HG03342 (cell line): ENCODE data around the gene STK35.

Experiments
- ATAC-seq: cut with Tn5 transposase; IDR thresholded peaks from one replicate; pipeline ENCODE4 v1.9.1; 2021; ENCODE audit warnings: mild to moderate bottlenecking, moderate library complexity; ENCODE audit not compliant: unreplicated experiment

The STK35 gene

DNA sequence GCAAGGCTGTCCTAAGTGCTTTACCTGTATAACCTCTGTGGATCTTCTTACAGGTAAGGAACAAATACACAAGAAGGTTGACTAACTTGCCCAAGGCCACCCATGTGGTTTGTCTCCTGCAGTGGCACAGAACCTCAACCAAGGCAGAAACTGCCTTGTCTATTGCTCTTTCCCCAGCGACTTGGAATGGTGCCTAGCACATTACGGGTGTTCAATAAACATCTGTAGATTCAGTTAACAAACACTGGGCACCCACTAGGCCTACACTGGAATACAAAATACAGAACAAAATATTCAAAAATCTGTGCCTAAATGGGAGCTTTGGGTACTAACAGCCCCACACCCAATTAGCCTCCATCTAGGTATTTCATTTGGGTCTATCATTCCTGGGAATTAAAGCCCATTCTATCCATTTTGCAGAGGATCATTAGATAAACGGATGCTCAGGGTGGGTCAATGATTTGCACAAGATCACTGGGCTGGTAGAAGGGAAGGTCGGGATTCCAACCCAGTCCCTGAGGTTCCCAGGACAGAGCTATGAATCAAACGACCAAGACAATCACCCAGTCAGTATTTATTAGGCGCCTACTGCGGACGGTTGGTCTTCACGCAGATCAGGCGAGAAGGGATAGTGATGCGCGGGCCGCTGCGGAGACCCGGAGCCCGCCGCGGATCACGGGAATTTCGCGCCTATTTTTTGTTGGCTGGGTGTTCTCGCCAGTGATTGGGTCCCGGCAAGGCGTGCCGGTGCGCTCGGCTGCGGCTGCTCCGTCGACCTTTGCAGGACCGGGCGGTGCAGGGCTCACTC is at the start of gene STK35:
TSS of gene STK35 (plus strand) at position 771 of the 808 bp plus-strand sequence. CDS start 55 bp downstream, outside the sequence.
- peak; percentile 42 for ATAC-seq

DNA sequence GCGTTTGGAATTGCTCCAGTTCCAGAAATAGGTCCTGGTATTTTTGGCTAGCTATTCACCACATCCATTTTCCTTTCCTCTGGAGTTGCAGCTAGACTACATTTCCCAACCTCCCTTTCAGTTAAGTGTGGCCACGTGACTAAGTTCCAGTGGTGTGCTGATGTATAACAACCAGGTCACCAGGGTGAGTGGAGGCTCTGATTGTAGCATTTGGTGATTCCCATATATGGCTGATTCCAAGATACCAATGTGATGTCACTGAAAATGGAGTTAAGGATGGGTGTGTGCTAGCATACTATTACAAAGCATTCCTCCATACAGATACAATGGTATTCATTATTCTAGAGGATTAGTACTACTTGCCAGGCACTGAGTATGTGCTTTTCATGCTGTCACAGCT is 49.7 kb upstream of the STK35 start:
- ATAC-seq, result no peak

DNA sequence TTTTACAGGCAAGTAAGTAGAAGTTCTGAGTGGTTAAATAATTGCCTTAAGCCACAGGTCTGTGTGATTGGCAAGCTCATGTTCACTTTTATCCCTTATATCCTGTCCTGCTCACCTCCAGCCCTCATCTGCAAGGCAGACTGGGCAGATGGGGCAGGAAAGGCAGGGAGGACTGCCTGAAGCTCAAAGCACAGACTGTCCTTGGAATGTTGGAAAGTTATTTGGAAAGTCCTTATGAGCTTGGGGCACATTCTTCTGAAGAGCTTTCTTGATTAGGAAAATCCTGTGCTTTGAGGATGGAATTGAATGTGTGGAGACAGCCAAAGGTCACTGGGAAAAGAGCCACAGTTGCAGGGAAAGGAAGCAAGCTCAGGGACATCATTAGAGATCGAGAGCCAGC is 48.9 kb upstream of the STK35 start:
- ATAC-seq, result no peak

DNA sequence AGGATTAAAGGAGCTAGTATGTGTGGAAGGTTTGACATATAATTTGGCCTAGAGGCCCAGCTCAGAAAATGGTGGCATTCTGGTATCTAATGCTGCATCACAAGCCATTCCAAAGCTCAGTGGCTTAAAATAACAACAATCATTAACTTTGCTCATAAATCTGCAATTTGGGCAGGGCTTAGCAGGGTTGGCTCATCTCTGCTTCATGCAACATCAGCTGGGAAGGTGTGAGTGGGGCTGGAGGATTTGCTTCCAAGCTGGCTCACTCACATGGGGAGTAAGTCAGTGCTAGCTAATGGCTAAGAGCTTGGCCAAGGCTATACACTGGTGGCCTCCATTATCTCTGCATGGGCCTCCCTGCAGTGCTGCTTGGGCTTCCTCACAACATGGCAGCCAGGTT is 48.0 kb upstream of the STK35 start:
- no peak for ATAC-seq

DNA sequence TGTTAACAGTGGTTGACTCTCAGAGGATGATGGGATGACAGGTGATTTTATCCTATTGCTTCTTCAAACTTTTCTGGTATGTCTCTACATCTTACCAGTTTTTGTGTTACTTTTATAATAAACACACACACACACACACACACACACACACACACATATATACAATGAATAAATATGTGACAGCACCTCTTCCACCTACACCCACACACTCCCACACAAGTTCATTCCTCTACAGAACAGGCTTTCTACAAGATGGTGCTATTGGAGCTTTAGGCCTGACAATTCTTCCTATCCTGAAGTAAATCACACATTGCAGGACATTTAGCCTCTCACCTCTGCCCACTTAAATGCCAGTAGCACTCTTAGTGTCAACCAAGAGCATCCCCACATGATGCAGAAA is 46.7 kb upstream of the STK35 start:
- ATAC-seq, result no peak

DNA sequence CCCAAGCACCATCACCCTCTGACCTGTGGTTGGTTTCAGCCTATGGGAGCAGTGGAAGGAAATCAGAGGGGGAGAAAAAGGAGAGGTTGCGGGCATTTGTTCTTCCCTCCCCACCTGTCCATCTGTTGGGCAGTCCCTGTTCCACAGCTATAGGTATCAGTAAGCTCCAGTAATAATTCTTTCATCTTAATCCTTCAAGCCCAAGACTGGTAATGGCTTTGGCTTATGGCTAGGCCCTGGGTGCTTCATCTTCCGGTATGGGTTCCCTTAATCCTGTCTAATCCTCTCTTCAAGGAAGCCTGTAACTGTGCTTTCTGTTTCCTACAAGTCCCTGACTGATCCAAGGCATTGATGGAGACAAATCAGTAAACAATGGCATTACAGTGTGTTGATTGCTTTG is 42.2 kb upstream of the STK35 start:
- no peak for ATAC-seq

DNA sequence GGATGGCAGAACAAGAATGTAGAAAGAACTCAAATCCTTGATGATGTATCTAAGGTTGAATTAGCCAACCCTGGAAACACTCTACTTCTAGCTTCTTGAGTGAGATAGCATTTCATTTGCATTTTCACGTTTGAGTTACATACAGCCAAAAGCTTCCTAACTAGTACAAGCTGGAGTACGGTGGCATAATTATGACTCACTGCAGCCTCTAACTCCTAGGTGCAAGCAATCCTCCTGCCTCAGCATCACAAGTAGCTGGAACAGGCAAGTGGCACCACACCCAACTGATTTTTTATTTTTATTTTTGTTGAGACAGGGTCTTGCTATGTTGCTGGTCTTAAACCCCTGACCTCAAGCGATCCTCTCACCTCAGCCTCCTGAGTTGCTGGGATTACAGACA is 36.5 kb upstream of the STK35 start:
- ATAC-seq, result no peak

DNA sequence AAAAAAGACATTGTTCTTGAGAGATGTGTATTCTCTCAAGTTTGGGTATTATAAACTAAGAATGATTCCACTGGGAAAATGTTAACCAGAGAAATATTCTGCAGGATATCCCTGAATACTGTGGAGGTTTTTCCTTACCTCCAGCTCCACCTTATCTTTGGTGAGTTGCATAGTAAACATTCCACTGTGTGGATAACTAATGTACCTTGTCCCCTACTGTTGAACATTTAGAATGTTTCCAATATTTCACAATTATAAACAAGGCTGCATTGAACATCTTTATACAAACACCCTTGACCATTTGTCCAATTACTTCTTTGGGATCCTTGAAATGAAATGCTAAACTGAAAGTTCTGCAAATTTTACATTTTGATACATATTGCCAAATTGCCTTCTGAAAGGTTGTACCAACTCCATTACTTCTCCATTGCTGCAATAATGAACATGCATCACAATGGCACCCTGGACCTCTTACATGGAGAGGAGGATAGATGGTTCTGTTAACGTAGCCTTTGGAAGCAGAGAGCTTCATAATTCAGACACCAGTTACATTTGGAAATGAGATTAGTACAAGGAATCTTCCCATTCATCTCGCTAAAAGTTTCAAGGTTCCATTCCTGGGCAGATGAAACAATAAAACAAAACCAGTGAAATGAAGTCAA is 35.0 kb upstream of the STK35 start:
- ATAC-seq, result no peak

DNA sequence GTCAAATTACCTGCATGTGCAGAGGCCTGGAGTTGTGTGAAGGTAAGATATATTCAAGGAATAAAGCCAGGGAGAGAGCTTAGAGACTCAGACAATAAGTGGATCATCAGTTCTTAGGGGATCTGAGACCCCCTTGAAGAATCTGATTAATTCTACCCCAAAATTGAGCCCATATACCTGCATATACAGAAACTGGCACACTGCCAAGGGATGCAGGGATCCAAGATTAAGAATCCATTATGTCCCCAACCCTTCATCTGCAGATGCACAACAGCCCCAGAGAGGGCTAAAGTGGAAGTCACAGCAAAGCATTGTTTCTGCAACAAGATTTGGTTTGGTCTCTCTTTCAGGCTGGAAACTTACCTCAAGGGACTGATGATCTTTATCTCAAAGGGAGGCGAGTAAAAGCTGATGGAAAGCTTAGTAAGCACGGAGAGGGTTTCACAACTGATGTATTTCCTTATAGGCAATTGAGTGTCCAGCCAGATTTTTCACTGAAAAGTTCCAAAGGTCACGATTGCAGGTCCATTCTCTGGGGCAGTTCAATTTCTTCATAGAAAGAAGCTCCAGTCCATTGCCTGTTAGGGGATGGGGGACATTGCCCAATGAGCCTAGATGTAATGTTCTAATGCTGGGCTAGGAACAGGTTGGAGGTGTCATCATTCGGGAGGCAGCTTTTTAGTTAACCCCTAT is 20.9 kb upstream of the STK35 start:
- no peak for ATAC-seq

DNA sequence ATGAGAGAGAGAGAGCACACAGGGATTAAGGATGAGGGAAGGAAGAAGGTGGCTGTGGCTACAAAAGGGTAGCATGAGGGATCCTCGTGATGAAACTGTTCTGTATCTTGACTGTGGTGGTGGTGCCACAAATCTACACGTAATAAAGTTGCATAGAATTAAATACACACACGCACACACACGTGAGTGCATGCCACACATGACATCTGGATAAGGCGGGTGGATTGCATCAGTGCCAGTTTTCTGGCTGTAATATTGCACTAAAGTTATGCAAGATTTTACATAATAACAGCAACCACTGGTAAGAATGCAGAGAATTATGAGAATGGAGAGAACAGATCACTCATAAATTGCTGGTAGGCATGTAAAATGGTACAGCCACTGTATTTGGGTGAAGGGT is 16.9 kb upstream of the STK35 start:
- no peak for ATAC-seq

DNA sequence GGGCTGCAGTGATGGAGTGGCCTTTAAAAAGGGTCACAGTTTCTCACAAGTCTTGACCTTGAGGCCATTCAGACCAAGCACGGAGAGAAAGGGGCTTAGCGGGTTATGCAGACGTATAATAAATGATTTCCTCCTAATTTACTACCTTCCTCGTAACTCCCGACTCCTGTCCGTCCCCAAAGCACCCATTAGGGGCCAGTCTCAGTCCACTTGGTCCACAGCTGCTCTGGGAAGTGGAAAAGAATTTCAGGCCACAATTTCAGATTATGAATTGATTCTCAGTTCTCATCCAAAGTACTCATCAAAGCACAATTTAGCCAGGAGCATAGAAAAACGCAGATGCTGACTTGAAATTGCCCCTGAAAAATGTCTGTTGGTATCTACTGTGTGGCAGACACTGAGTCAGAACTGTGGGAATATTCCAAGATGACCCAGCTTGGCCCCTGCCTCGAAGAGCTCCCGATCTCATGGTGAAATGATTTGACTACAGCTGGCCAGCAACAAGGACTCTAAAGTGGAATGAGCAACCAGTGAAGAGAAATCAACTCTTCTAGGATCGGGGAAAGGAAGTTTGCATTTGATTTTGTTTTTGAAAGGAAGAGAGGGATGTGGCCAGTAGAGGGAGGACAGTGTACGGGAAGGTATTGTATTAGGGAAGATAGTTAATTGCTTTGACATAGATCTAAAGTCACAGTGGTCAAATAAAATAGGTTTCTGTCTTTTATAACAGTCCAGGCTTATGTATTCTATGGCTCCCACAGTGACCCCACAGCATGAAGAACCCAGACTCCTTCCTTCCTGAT is 15.2 kb upstream of the STK35 start:
- ATAC-seq, result no peak

DNA sequence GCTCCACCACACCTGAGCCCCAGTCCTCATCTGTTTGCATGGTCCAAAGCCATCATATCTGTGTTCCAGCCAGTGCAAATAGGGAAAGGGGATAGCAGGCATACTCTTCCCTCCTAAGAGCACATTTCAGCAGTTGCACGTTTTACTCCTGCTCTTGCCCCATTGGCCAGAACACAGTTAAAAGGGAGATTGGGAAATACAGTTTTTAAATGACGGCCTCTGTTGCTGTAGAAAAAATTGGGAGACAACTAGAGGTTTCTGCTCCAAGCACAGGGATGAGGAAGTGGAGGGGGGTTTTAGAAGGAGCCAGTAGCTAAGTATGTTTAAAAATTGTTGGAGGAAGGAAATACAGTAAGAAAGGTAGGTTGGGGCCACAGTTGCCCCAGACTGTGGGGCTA is 14.6 kb upstream of the STK35 start:
- no peak for ATAC-seq

DNA sequence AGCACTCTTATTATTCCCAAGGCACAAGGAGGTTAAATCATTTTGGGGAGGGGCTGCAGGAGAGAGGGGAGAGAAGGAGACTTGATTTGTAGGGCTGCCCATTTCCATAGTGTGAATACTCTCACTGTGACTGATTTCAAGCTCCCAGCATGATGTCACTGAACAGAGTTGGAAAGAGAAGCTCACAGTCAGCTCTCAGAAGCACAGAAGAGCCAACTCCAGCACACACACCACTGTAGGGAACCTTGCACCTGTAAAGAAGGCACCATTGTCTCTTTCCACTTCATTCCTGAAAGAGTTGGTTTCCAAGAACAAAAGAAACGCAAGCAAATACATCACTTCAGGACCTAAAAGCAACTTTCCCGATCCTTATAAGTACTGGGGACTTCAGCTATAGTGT is 12.7 kb upstream of the STK35 start:
- ATAC-seq, result no peak

DNA sequence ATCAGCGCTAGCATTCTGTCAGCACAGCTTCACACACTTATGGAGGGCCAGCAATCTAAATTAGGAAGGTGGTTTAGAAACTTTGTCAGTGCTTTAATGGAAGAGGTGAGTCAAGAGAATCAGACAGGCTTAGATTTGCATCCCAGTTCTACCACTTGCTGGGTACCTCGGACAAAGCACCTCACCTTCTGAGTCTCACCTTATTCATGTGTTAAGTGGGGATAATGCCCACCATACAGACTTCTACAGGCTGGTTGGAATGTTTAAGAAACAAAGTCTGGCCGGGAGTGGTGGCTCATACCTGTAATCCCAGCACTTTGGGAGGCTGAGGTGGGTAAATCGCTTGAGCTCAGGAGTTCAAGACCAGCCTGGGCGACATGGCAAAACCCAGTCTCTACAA is 12.2 kb upstream of the STK35 start:
- ATAC-seq, result no peak

DNA sequence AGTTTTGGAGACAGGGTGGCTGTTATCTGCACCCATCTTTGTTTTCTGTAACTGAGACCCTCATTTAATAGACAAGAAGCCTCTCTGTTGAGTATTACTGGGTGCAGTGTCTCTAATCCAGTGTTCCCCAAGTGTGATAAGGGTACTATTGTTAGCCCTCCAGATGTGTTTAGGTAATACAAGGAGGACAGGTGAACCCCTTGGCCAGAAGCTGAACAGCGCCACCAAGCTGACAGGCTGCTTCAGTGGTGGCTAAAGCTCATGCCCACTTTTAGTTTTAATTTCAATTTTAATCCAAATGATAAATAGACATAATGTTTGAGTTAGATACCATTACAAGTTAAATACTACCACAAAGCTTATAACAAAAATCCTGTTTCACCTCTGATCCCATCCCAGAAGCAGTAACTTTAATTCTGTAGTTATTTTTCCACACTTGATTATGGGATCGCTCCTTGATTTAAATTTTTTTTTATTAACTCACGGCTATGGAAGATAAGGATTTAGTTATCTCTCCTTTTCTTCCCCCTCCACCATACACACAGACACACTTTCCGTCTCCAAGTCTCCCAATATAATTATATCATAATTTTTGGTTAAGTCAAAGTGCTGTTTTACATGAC is 8.4 kb upstream of the STK35 start:
- ATAC-seq, result no peak

DNA sequence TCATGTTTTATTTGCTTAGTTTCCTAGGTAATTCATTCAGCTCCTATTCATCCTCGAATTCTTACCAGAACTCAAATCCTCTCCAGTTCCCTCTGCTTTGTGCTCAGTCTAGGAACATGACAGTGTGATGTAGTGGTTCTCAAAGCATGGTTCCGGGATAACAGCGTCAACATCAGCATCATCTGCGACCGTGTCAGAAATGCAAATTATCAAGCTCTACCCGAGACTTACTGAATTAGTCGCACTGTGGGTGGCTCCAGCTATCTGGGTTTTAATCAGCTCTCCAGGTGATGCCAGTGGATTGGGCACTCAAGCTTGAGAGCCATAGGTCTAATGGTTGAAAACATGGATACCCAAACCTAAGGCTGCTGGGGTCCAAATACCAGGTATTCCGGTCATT is 7.7 kb upstream of the STK35 start:
- no peak for ATAC-seq

DNA sequence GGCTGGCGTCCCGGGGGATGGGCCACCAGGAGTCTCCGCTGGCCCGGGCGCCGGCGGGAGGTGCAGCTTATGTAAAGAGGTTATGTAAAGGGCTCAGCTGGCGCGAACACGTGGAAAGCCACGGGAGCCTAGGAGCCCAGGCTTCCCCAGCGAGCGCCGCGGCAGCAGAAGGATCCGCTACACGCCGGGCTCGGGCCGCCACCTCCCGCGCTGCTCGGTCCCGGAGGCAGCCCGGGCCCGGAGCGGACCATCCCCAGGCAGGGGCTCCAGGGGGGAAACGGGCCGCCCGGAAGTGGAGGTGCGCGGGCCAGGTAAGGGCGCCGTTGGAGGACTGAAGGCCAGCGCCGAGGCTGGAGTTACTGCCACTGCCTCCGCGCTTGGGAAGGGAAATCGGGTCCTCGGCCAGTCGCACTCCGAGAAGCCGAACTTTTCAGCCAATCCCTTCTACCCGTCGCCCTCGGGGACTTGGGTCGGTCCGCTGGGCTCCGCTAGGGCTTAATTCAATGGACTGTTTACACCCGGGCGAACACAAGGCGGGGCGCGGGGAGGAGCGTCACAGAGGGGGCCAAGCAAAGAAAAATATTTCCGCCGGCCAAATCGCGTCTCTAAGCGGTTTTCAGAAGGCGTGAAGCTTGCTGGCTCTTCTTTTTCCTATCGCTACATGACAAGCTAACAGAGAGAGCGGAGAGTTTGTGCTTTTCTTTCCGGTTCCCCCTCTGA is 398 bp downstream of the STK35 start:
- ATAC-seq, result peak; percentile 74

DNA sequence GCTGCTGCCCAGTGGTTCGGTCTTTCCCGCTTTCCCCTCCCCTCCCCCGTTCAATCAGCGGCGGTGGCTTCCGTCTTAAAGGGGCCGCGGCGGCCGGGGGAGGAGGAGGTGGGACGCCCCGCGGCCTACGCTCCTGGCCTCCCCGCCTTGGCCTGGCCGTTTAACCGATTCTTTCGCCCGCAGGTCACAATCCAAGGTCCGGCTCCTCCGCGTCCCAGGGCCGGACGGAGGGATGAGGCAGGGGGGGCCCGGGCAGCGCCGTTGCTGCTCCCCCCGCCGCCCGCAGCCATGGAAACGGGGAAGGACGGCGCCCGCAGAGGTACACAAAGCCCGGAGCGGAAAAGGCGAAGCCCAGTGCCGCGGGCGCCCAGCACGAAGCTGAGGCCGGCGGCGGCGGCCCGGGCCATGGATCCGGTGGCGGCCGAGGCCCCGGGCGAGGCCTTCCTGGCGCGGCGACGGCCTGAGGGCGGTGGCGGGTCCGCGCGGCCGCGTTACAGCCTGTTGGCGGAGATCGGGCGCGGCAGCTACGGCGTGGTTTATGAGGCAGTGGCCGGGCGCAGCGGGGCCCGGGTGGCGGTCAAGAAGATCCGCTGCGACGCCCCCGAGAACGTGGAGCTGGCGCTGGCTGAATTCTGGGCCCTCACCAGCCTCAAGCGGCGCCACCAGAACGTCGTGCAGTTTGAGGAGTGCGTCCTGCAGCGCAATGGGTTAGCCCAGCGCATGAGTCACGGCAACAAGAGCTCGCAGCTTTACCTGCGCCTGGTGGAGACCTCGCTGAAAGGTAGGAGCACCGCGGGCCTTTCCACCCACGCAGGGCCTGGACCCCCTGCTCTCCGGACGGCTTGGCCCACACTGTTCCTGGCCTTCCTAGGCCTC is 1.2 kb downstream of the STK35 start:
- peak; percentile 53 for ATAC-seq
